Liver (tissue), 9 donors: Measurements from ENCODE around the gene INPP4A. TPM values are rescaled to one million over a fixed set of nuclear protein-coding genes. Genes with fewer than 3 reads are reported as not detected.

ENCODE experiments used
- DNase-seq: peaks from one replicate; pipeline ENCODE4 v3.0.0-alpha.2; 2017; ENCODE audit warnings: low spot score
- H3K27ac ChIP-seq, 2 donors: one replicate each; pipeline ENCODE4 v1.7.0; 2013; ENCODE audit warnings: inconsistent platforms in 2 of 2, low read length in 2 of 2, control low read depth in 1 of 2, low read depth in 1 of 2, mild to moderate bottlenecking in 1 of 2
- H3K27me3 ChIP-seq, 4 donors: one replicate each; pipeline versions ENCODE4 v1.6.1 to v1.7.0; 2013; ENCODE audit warnings: low read length in 3 of 4, inconsistent platforms in 1 of 4, mild to moderate bottlenecking in 1 of 4, moderate library complexity in 1 of 4; ENCODE audit not compliant: control insufficient read depth in 4 of 4, insufficient read depth in 4 of 4
- H3K36me3 ChIP-seq, 4 donors: one replicate each; pipeline versions ENCODE4 v1.6.1 to v1.7.0; 2013; ENCODE audit warnings: low read length in 3 of 4, mild to moderate bottlenecking in 3 of 4, low read depth in 1 of 4, moderate library complexity in 1 of 4; ENCODE audit not compliant: control insufficient read depth in 4 of 4, insufficient read depth in 3 of 4
- H3K4me1 ChIP-seq, 4 donors: one replicate each; pipeline versions ENCODE4 v1.6.1 to v1.7.0; 2013; ENCODE audit warnings: low read length in 3 of 4, mild to moderate bottlenecking in 3 of 4, moderate library complexity in 1 of 4; ENCODE audit not compliant: control insufficient read depth in 4 of 4, insufficient read depth in 4 of 4
- H3K4me3 ChIP-seq, 3 donors: one replicate each; pipeline versions ENCODE4 v1.6.1 to v1.7.0; 2013; ENCODE audit warnings: low read length in 3 of 3, control low read depth in 1 of 3, low read depth in 1 of 3, mild to moderate bottlenecking in 1 of 3
- H3K9ac ChIP-seq, 2 donors: one replicate each; pipeline ENCODE4 v1.7.0; 2013; ENCODE audit warnings: low read length in 2 of 2, mild to moderate bottlenecking in 2 of 2, moderate library complexity in 2 of 2, control low read depth in 1 of 2, low read depth in 1 of 2
- H3K9me3 ChIP-seq, 4 donors: one replicate each; pipeline versions ENCODE4 v1.6.1 to v1.7.0; 2013; ENCODE audit warnings: low read length in 3 of 4; ENCODE audit not compliant: control insufficient read depth in 4 of 4
- FOXA1 ChIP-seq: IDR thresholded peaks from 2 replicates; pipeline ENCODE4 v1.6.1; 2016; ENCODE audit warnings: antibody characterized with exemption
- FOXA2 ChIP-seq: IDR thresholded peaks from 2 replicates; pipeline ENCODE4 v1.6.1; 2016; ENCODE audit warnings: antibody characterized with exemption
- GABPA ChIP-seq, 2 donors: IDR thresholded peaks in 1 of 2; conservative IDR thresholded peaks in 1 of 2; 2 replicates each; pipeline ENCODE4 v1.6.1; 2016; ENCODE audit warnings: antibody characterized with exemption in 2 of 2, mild to moderate bottlenecking in 1 of 2, moderate library complexity in 1 of 2
- HNF4A ChIP-seq, 2 donors: conservative IDR thresholded peaks; 2 replicates each; pipeline ENCODE4 v1.6.1; 2016; ENCODE audit warnings: antibody characterized with exemption in 2 of 2, mild to moderate bottlenecking in 2 of 2
- HNF4G ChIP-seq: IDR thresholded peaks from 2 replicates; pipeline ENCODE4 v1.6.1; 2016; ENCODE audit warnings: antibody characterized with exemption
- JUND ChIP-seq, 2 donors: IDR thresholded peaks; 2 replicates each; pipeline ENCODE4 v1.6.1; 2016; ENCODE audit warnings: antibody characterized with exemption in 2 of 2
- NR2F2 ChIP-seq: IDR thresholded peaks from 2 replicates; pipeline ENCODE4 v1.6.1; 2016; ENCODE audit warnings: antibody characterized with exemption
- RAD21 ChIP-seq, 2 donors: IDR thresholded peaks; 2 replicates each; pipeline ENCODE4 v1.6.1; 2016; ENCODE audit warnings: antibody characterized with exemption in 2 of 2, mild to moderate bottlenecking in 2 of 2
- RXRA ChIP-seq, 2 donors: IDR thresholded peaks; 2 replicates each; pipeline ENCODE4 v1.6.1; 2017 to 2018; ENCODE audit warnings: antibody characterized with exemption in 2 of 2, mild to moderate bottlenecking in 1 of 2
- SP1 ChIP-seq: IDR thresholded peaks from 2 replicates; pipeline ENCODE4 v1.6.1; 2018; ENCODE audit warnings: antibody characterized with exemption, mild to moderate bottlenecking
- TAF1 ChIP-seq: conservative IDR thresholded peaks from 2 replicates; pipeline ENCODE4 v1.6.1; 2016; ENCODE audit warnings: antibody characterized with exemption, mild to moderate bottlenecking
- YY1 ChIP-seq: IDR thresholded peaks from 2 replicates; pipeline ENCODE4 v1.6.1; 2016; ENCODE audit warnings: antibody characterized with exemption, mild to moderate bottlenecking
- WGBS: extraction: QIAGEN DNeasy Blood & Tissue Kit; methylation state at CpG from one replicate; pipeline ENCODE4 v1.1.7; 2013; 5-methylcytosine and 5-hydroxymethylcytosine counted together
- polyA plus RNA-seq, 2 donors: library from polyadenylated mRNA; stranded (reverse) in 1 of 2; unstranded in 1 of 2; fragments of 200-250 nt in 1 of 2; fragments of >200 nt in 1 of 2; fragmentation: Nextera tagmentation in 1 of 2; extraction: Ambion mirVana in 1 of 2; gene quantifications; one replicate each; pipeline versions ENCODE4 v1.2.1 to v1.2.3, GENCODE V29; 2013 to 2015
- total RNA-seq, 2 donors: library from RNA; depleted of rRNA; stranded (reverse); fragments of >200 nt; gene quantifications; one replicate each; pipeline ENCODE4 v1.2.3, GENCODE V29; 2014
- TF ChIP-seq, protein P1 (sequence below): fragments of 150-350 bp; IDR thresholded peaks from 2 replicates; pipeline ENCODE4 v1.5.1; 2017; ENCODE audit warnings: improper control_type of control experiment, low read depth, low read length; ENCODE audit not compliant: missing input control
- TF ChIP-seq, protein P2 (sequence below): IDR thresholded peaks from 2 replicates; pipeline ENCODE4 v1.6.1; 2016; ENCODE audit warnings: antibody characterized with exemption, mild to moderate bottlenecking
- TF ChIP-seq, protein P3 (sequence below): IDR thresholded peaks from 2 replicates; pipeline ENCODE4 v1.6.1; 2016; ENCODE audit warnings: antibody characterized with exemption
- donor health status: healthy.
- donor health status: healthy.
- donor health status: healthy.
- donor health status: healthy.
- donor health status: healthy.

Gene INPP4A
- total and polyA plus RNA-seq, 4 donors: 2.9 to 14.9 (median 7.2) TPM

DNA sequence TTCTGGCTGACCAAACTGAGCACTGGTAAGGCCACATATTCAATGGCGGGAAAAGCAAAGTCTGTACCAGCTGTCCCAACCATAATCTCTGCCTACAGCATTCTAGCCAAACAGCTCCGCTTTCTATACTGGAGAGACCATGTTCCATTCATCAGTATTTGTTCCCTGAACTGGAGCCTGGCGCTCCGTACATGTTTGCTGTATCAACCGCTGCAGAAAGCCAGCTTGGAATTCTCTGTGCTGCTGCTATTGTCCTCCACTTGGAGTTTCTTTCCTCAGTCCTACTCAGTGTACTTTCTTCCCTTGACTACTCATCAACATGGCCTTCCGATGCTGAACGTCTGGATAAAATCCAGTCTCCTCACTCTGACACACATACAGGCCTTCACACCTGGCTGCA is 161.8 kb downstream of the INPP4A start:
- Histone ChIP-seq H3K9me3 (no peaks in the 10 kb centered on the region), H3K27me3 (no peaks in the 10 kb centered on the region), H3K27ac (no peak overlapping the region), H3K4me3 (no peak overlapping the region), H3K36me3 (peaks cover 3 to 16% (median 12%) of the 10 kb centered on the region in 4 donors), H3K9ac (no peak overlapping the region), H3K4me1 (peaks cover 16 to 44% (median 34%) of the 10 kb centered on the region in 4 donors)
- WGBS: 89% methylated on average over 7 of the region's 7 CpGs
- TF ChIP-seq RAD21 (IDR thresholded peaks at IDR 0.05) (no peak), FOXA2 (no peak), HNF4G (no peak), YY1 (no peak), SP1 (no peak), FOXA1 (no peak), GABPA (IDR thresholded peaks at IDR 0.05 in 1 of 2, conservative IDR thresholded peaks at IDR 0.05 in 1 of 2) (no peak), NR2F2 (no peak), RXRA (IDR thresholded peaks at IDR 0.05) (no peak), HNF4A (conservative IDR thresholded peaks at IDR 0.05) (no peak), TAF1 (no peak)
- TF ChIP-seq, protein P1, sequence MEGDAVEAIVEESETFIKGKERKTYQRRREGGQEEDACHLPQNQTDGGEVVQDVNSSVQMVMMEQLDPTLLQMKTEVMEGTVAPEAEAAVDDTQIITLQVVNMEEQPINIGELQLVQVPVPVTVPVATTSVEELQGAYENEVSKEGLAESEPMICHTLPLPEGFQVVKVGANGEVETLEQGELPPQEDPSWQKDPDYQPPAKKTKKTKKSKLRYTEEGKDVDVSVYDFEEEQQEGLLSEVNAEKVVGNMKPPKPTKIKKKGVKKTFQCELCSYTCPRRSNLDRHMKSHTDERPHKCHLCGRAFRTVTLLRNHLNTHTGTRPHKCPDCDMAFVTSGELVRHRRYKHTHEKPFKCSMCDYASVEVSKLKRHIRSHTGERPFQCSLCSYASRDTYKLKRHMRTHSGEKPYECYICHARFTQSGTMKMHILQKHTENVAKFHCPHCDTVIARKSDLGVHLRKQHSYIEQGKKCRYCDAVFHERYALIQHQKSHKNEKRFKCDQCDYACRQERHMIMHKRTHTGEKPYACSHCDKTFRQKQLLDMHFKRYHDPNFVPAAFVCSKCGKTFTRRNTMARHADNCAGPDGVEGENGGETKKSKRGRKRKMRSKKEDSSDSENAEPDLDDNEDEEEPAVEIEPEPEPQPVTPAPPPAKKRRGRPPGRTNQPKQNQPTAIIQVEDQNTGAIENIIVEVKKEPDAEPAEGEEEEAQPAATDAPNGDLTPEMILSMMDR: no peak
- no peak for DNase-seq

DNA sequence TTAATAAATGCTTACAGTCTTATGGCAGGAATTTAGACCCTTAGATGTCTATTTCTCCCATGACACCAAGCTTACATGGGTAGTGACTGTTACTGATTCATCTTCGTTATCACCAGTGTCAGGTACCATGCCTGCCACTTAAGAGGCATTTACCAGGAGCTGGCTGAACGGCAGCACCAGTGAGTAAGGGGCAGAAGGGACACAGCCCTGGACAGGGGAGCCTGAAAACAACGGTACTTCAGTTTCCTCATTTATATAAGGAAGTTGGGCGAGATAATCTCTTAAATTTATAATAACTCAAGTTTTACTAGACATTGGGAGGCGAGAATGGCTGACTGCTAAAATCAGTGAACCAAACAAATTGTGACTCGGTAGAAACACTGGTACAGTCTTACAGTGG is 162.4 kb downstream of the INPP4A start:
- no peak overlapping the region for H3K27ac ChIP-seq
- peaks cover 16 to 44% (median 34%) of the 10 kb centered on the region in 4 donors for H3K4me1 ChIP-seq
- no peaks in the 10 kb centered on the region for H3K27me3 ChIP-seq
- TF ChIP-seq HNF4A (conservative IDR thresholded peaks at IDR 0.05): no peak
- no peak for TF ChIP-seq FOXA2
- no peak for TF ChIP-seq JUND (IDR thresholded peaks at IDR 0.05)
- TF ChIP-seq, protein P2, sequence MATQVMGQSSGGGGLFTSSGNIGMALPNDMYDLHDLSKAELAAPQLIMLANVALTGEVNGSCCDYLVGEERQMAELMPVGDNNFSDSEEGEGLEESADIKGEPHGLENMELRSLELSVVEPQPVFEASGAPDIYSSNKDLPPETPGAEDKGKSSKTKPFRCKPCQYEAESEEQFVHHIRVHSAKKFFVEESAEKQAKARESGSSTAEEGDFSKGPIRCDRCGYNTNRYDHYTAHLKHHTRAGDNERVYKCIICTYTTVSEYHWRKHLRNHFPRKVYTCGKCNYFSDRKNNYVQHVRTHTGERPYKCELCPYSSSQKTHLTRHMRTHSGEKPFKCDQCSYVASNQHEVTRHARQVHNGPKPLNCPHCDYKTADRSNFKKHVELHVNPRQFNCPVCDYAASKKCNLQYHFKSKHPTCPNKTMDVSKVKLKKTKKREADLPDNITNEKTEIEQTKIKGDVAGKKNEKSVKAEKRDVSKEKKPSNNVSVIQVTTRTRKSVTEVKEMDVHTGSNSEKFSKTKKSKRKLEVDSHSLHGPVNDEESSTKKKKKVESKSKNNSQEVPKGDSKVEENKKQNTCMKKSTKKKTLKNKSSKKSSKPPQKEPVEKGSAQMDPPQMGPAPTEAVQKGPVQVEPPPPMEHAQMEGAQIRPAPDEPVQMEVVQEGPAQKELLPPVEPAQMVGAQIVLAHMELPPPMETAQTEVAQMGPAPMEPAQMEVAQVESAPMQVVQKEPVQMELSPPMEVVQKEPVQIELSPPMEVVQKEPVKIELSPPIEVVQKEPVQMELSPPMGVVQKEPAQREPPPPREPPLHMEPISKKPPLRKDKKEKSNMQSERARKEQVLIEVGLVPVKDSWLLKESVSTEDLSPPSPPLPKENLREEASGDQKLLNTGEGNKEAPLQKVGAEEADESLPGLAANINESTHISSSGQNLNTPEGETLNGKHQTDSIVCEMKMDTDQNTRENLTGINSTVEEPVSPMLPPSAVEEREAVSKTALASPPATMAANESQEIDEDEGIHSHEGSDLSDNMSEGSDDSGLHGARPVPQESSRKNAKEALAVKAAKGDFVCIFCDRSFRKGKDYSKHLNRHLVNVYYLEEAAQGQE: no peak
- TF ChIP-seq, protein P3, sequence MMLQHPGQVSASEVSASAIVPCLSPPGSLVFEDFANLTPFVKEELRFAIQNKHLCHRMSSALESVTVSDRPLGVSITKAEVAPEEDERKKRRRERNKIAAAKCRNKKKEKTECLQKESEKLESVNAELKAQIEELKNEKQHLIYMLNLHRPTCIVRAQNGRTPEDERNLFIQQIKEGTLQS: no peak
- 63% methylated on average over 6 of the region's 6 CpGs for WGBS
- H3K9ac ChIP-seq: peak overlapping the region in 1 of 2 donors; percentile 97
- DNase-seq: no peak
- peak overlapping the region; percentile 70 to 97 (median 82) for H3K4me3 ChIP-seq
- H3K36me3 ChIP-seq: peaks cover 4 to 16% (median 10%) of the 10 kb centered on the region in 4 donors
- no peaks in the 10 kb centered on the region for H3K9me3 ChIP-seq
